NCI-H345 treated with DMSO at 0.1 percent for 48 hours (cell line): ENCODE results near the gene LHX4.

Source experiments
- DNase-seq: peaks from one replicate; lab custom pipeline; 2025; ENCODE audit not compliant: unreplicated experiment; lab: John Stamatoyannopoulos, UW

Gene LHX4

DNA sequence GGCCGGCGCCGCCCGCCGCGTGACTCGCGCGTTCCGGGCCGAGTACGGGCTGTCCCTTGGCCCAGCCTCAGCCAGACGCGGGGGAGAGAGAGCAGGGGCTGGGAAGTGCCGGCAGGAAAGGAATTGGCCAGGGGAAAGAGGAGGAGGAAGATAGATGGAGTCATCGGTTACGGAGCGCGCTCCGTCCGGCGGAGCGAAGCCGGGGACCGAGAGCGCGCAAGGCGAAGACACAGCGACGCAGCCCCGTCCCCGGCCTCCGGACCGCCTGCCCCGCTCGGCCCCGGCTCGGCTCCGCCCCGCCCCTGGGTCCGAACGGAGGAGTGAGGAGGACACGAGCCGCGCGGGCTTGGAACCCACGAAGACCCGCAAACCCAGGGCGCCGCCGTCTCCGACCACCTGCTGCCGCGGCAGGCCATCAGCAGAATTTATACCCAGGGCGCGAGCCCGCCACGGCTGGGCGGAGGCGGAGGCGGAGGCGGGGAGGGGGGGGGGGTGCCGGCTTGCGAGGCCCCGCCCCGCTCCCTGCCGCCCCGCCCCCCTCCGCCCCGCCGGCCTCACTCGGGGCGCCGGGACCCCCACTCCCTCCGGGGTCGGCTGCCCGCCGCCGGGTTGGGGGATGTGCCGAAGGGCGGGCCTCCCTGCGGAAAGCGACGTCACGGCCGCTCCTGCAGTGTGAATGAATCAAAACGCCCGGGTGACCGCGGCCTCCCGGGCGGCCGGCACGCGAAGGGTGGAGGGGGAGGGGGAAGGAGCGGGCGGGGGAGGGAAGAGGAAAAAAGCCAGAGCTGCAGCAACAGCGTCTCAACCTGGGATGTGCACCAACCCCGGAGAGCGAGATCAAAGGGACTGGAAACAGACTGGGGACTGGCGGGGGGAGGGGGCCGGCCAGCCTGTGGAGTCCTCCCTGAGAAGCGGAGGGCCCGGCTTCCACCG is at the start of gene LHX4:
Gene LHX4 (plus strand): TSS at position 782 of the 933 bp plus-strand sequence. CDS start 266 bp downstream, outside the sequence.
- DNase-seq = peak; percentile 11

DNA sequence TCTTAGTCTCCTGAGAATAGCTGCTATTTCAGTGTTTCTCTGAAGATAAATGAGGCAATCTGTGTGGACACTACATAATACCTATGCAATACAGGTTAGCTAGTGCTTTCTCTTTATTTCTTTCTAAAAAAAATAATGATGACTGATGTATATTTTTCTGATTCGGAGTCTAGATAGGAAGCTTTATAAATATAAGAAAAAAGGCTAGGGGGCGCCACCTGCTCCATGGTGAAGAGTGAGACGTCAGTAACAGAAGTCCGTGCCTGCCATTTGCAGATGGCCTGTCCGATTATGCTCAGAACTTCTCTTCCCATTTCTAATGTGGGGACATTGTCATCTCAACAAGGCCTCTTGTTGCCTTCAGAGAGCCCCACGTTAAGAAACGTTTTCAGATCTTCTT is 49.0 kb upstream of the LHX4 start:
- DNase-seq = no peak

DNA sequence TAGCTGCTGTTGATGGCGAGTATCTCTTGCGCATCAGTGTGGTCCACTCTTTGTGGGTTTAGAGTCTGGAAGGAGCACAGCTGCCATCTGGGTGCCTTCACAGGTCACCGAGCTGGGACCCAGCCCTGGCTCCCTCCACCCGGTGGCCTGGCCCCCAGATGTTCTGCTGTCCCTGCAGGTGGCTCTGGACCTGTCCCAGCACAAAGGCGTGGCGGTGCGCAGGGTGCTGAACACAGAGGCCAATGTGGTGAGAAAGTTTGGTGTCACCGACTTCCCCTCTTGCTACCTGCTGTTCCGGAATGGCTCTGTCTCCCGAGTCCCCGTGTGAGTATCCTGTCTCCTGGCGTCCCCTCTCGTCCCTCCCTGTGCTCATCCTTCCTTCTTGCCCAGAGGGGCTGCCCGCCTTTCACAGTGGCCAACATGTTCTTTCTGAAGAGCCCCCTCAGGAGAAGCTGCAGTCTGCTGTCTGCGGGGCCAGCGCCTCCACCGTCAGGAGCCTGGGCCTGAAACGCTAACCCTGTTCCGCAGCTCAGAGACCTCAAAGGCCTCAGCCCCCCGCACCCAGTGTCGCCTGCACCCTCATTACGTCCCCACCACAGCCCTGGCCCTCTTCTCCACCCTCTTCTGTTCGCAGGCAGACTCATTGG is 47.9 kb upstream of the LHX4 start:
- no peak for DNase-seq

DNA sequence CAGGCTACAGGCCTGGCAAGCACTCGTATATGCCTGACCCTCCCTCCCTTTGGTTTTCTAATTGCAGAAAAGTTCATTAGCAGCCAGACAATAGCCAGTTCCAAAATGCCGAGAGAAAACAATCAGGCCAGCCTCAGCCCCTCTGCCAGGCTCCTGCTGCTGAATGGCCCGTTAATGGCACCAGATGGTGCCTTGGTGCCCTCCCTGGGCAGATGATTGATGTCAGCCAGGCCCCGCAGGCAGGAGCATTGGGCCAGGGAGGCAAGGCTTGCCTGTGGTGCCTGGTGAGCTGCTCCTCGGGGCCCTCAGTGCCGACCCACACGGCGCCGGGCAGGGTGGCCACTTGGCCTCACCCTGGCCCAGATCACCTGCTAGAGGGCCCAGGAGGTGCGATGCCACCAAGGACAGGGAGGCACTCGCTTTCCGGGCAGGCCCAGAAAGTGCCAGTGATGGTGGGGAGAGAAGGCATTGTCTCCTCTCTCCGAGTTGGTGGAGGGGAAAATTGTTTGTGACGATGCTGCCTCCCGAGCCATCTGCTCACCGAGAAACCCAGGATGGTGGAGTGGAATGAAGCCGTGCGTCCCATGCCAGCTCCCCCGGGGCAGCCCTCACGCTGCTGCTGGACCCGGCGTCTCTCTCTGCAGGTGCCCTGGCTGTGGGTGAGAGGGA is 47.3 kb upstream of the LHX4 start:
- DNase-seq = no peak

DNA sequence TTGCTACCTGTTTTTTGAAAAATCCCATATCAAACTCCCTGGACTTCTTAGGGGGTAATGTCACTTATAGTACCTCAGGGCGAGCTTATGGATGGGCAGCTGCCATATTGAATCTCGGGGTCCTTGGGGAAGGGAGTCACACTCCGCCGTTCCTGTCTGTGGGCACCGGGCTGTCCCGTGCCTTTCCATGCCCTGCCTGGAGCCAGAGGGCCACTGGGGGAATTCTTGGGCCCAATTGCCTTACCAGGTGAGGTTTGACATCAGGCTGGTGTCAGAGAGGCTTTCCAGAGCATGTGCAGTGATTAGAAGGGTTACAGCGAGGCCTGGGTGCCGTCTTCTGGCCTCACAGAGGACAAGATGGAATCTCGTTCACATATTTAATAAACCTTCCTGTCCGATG is 46.6 kb upstream of the LHX4 start:
- DNase-seq = no peak

DNA sequence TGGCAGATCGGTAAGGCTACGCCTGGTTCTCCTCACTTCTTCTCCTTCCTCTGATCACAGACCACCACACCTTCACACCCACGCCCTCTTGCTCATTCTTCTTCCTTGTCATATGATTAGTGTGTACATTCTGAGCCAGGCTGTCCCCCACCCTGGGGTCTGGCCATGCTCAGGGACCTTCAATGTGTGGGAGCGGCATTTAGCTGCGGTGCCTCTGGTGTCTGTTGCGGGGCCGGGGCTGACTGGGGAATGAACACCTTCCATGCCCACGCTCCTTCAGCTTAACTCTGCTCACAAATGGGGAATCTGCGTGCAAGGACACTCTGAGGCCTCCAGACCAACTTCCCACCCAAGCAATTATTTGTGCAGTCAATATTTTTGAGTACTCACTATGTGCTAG is 46.0 kb upstream of the LHX4 start:
- DNase-seq = no peak

DNA sequence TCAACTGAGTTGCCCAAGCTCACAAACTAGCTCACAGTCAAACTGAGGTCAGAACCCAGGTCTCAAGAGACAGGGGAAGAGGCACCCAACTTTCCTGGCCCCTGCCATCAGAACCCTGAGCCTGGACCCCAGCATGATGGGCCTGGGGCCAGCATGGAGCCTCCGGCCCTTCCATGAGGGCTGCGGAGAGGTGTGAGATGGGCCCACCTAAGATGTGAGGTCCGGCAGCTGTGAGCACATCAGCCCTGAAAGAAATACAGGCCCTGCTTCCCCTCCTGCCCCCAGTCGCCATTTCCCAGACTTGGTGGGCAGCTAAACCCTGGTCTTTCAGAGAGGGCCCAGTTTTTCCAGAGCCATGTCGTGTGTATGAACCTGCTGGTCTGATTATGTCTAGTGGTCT is 44.8 kb upstream of the LHX4 start:
- no peak for DNase-seq

DNA sequence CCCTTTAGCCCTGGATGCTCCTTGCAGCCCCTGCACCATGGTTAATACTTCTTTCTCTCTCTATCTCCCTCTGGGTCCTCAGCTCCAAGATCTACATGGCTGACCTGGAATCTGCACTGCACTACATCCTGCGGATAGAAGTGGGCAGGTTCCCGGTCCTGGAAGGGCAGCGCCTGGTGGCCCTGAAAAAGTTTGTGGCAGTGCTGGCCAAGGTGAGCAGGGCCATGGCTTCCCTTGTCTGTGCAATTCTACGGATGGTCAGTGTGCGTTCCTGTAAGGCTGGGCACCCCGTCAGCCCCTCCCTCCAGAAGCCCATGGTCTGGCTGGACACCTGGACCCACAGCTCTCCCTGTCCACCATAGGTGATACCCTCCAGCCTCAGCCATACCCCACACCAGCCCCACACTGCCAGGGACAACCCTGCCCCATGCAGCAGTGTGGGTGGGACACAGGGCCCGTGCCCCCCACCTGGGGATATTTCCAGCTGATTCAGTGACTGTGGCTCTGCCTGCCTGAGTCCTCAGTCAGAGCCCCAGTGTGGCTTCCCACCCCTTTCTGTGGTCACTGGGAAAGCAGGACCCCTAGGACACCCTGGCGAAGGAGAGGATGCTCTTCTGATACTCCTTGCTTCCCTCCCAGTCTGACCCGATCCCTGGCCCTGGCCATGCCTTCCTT is 44.0 kb upstream of the LHX4 start:
- no peak for DNase-seq

DNA sequence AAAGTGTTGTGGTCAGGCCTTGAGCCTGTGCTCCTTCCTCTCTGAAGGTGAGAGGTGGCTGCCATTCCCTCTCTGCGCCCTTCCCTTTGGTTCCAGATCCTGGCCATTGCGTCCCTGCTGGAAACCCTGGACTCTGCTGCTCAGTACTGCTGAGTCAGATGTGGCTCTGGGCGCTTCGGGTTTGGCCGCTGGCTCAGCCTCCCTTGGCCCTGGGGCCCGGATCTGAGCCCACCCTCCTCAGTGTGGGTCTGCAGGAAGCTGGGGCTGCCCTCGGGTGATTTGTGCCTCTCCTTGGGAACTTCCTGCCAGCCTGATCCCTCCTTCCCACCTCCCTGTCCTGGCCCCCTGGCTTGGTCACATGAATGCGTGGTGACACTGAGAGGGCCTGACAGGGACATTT is 43.2 kb upstream of the LHX4 start:
- DNase-seq = no peak

DNA sequence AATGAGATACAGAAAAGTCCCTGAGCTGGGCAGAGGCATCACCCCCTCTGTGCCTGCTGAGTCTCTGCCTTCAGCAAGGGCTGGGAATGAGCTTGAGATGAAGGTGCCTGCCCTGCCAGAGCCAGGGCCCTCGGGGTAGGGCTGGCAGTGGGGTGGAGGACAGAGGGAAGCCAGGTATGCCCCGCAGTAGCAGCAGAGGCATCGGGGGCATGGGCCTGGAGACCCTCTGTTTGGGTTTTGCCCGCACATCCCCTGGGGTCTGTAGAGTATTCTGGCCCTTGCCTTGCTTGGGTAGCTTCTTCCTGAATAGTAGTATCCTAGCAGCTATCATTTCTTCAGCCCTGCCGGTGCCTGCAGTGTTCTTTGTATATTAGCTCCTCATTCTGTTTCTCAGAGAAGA is 42.4 kb upstream of the LHX4 start:
- no peak for DNase-seq

DNA sequence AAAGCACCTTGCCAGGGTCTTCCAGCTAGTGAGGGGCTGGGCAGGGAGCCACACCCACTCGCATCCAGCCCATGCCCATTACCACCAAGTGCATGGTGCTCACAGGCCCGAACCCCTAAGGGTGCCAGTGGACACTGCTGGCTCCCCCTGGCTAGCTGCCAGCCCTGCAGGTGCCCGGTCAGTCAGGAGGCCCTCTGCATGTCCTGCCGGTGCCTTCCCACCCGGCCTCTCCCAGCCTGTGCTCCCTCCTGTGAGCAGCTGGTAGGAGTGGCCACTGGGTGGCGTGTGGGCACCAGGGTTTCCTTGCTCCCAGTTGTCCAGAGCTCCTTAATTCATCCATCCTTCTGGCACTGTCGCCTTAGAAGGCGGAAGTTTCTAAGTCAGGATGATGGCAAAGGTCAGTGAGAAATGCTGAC is 42.0 kb upstream of the LHX4 start:
- no peak for DNase-seq

DNA sequence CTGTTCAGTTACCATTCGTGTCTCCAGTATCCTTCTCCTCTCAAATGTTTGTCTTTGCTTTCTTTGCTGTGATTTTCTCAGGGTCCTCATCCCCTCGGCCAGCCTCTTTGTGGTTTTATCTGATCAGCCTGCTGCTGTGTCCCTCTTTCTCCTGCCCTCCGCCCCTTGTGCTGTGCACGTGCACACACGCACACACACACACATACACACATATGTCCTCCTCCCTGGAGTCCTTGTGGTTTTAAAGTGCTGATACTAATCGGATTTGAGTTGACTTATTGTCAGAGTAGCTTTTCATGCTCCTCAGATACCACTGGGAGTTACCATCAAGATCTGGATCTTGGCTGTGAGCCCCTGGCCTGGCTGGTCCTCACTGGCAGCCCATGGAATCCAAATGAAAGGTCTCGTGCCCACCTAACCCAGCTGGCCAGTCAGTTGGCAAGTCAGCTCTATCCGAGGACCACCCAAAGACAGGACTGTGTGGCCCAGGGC is 41.3 kb upstream of the LHX4 start:
- DNase-seq = no peak

DNA sequence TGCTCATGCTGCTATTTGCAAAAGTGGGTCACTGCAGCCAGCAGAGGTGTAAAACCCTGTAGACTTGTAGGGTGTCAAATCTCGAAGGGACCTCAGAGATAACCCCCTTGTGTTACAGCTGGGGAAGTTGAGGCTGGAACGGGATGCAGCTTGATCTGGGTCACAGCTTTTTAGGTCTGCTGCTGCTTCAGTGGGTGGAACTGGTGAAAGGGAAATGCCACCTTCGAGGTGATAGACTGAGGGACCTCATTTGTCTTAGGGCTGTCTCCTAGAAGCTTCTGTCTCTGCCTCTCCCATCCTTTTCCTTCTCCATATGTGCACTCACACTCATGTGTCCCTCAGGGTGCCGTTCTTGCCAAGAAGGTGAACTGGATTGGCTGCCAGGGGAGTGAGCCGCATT is 40.0 kb upstream of the LHX4 start:
- no peak for DNase-seq

DNA sequence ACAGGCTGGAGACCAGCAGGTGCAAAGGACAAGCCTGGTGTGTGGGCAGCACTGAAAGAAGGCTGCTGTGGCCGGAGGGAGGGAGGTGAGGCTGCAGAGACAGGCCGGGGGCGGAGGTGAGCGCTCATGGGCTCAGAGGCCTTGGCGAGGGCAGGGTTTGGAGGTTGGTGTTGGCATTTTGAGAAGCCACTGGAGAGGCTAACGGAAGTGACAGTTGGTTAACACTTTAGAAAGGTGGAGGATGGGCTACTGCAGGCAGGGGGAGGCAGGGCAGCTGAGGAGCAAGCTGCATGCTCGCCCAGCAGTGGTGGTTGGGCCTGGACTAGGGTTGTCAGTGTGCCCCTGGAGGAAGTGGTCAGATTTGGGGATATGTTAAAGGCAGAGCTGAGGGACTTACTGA is 37.9 kb upstream of the LHX4 start:
- DNase-seq = no peak

DNA sequence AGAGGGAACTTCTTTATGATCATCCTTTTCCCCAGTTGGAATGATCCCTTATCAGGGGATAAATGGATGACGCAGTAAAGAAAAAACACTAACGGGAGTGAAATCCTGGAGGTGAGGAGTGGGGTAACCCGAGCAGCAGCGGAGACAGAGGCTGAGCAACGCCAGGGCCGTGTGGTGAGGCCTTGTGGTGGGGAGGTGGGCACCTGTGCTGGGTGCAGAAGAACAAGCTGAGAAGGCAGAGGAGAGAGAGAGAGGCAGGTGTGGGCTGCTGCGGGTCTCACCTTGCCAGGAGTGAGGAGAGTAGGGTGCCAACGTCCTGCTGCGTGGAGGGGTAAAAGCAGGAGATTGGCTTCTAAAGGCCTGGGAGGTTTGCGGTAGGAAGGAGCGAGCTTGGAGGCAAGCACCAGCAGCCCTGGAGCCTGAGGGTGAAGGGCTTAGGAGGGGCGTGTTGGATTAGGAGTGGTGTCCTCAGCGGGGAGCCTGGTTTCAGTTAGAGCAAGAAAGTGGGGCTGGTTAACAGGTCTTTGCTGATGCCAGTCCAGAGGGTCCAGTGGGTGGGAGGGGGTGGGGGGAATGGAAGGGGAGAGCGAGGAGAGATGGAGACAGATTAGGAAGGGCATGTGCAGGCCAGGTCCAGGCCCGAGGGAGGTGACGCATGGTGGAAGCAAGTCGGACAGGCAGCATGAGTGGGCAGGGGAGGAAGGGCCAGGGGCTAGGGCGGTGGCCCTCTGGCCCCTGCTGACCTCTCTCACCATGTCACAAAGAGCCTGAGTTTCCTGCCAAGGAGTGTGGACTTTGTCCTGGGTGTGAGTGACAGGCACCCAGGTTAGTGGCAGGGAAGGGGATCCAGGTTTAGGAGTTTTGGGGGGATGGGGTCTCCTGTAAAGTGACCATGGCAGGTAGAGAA is 36.7 kb upstream of the LHX4 start:
- no peak for DNase-seq

DNA sequence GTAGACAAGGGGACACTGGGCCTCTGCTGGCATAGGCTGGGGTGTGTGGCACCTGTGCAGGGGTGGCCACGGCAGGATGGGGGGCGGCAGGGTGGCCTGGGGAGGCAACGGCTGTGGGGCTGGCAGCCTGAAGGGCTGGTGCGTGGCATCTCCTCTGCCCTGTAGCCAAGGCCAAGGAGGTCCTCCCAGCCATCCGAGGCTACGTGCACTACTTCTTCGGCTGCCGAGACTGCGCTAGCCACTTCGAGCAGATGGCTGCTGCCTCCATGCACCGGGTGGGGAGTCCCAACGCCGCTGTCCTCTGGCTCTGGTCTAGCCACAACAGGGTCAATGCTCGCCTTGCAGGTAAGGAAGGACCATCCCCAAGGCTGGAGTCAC is 36.0 kb upstream of the LHX4 start:
- DNase-seq = no peak

DNA sequence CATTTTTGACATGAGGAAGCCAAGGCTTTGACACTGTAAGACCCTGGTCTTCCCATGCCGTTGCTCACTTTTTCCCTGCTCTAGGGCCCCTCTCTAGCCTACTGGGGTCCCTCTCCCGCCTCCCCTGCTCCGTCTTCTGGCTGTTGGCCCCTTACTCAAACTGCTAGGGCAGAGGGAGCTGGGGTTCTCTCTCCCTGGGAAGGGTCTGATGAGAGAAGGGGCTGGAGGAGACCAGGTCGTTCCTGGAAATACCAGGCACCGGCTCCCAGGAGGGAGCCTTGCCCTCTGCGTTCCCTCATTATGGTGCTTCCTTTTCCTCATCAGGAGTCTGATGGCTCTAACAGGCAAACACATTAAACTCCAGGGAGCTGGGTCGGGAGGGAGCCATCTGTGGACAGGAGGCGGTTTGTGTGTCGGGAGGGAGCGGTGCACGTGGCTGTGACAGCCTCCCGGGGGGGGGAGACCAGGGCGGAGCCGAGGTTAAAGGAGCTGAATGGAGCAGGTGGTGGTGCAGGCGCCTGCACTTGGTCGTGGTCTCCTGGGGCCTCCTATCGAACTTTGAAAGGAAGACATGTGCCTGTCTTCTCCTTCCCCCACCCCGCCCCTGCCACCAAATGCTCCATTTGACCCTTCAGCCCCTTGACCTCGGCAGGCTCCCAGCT is 35.4 kb upstream of the LHX4 start:
- DNase-seq = no peak

DNA sequence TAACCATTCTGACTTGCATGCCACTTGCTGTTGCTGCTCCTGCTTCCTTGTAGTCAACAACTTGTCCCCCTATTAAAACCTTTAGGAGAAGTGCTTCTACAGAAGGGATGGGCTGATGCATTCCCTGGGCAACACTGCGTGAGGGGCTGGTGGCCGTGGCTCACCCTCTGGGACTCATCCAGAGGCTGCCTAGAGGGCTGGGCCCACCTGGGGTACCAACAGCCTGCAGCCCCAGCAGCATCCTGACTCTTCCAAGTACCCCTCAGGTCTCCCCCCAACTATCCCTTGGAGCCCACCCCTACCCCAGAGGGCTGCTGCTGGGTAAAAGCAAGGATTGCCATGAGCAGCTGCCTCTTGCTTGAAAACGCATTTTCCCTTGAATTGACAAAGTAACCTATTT is 34.7 kb upstream of the LHX4 start:
- no peak for DNase-seq

DNA sequence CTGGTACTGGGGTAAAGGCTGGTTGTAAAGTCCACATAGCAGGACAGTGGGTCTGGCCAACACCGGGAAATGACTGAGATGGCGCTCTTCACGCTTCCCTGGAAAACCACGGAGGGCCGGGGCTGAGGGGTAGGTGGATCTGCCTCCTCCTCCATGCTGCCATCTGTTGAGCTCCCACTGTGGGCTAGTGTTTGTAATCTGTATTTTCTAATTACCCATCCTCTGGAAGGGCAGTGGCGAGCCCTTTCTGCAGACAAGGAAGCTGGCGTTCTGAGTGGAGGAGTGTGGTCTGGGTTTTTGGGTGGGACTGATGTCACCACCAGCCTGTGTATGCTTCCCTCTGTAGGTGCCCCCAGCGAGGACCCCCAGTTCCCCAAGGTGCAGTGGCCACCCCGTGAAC is 34.1 kb upstream of the LHX4 start:
- DNase-seq = no peak
